HG03280 (cell line): ENCODE results near the gene DNAJC21.
"Not testable (repeated sequence)": the region's sequence is repeated elsewhere in the genome, so short reads cannot be mapped to it uniquely, and the experiment has no call there.

Source experiments
- ATAC-seq: cut with Tn5 transposase; IDR thresholded peaks from one replicate; pipeline ENCODE4 v1.9.1; 2021; ENCODE audit warnings: mild to moderate bottlenecking, moderate library complexity; ENCODE audit not compliant: unreplicated experiment

DNAJC21 gene

DNA sequence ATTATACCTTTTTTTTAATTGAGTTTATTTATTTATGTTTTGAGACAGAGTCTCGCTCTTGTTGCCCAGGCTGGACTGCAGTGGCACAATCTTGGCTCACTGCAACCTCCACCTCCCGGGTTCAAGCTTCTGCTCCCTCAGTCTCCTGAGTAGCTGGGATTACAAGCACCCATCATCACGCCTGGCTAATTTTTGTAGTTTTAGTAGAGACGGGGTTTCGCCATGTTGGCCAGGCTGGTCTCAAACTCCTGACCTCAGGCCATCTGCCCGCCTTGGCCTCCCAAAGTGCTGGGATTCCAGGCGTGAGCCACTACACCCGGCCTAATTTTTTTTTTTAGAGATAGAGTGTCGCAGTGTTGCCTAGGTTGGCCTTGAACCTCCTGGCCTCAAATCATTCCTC lies 6.1 kb upstream of the DNAJC21 start:
- ATAC-seq: not testable (repeated sequence)

DNA sequence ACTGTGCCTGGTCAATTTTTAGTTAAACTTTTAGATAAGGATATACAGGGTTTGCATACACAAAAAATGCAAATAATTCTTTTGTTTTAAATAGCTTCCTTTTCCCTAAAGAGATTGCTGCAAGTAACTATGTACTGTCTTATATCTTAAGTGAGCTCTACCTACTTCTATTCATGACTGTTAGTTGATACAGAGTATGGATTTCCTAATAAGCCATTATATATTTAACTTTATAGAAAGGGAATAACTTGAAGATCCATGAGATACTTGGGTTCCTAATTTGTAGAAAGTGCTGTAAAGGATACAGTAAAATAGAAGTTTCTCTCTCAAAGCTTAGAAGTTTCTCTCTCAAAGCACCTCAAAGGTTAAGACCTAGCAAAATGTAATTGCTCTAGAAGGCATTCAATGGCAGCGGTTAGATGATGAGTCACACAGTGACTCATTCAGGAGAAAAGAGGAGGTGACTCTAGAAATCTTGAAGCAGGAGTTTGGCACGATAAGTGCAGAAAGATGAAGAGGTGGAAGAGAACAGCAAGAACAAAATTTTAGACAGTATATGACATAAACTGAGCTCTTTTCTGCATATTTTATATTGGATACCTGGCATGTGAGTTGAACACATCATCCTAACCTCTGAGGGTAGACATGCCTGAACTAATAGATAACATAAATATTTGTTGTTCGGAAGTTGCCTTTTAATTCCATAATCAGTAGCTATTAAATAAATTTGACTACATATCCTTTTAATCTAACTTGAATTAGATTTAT lies 5.5 kb upstream of the DNAJC21 start:
- ATAC-seq: peak; percentile 53

- no peak for ATAC-seq
Observed at GRCh38 chr5:34924462-34924765, 4.9 kb upstream of the DNAJC21 start.

DNA sequence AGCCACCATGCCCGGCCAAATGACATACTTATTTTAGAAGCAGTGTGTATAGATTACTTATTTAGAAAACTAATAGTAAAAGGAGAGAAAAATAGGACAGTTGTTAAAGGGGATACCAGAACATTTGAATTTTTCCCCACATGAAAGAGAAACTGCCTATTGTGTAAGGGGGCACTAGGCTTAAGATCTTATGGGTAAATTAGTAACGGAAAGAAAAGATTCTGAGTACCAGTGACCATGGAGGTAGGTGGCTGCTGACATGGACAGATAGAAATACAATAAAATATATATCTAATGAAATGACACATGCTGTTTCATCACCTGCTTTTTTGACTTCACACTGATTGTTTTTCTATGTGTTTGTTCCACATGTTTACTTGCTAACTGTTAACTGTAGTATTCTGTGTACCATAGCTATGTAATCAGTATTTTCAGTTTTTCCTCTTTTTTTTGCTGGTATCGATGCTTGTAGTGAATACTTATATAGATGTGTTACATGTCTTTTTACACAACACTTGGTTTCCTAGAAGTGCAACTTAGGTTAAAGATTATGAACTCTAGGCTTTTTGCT lies 3.0 kb upstream of the DNAJC21 start:
- ATAC-seq: no peak

DNA sequence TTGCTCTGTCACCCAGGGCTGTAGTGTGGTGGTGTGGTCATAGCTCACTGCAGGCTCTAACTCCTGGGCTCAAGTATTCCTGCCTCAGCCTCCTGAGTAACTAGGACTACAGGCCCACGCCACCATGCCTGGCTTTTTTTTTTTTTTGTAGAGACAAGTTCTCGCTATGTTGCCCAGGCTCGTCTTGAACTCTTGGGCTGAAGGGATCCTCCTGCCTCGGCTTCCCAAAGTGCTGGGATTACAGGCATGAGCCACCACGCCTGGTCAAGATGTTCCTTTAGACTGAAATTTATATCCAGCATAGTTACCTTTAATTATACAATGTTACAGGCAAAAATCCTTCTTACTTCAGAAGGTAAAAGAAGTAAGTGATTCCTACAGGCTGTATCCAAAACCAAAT lies 1.6 kb upstream of the DNAJC21 start:
- ATAC-seq: no peak

GRCh38 chr5:34928267-34928666 lies 1.1 kb upstream of the DNAJC21 start:
- ATAC-seq: no peak

DNA sequence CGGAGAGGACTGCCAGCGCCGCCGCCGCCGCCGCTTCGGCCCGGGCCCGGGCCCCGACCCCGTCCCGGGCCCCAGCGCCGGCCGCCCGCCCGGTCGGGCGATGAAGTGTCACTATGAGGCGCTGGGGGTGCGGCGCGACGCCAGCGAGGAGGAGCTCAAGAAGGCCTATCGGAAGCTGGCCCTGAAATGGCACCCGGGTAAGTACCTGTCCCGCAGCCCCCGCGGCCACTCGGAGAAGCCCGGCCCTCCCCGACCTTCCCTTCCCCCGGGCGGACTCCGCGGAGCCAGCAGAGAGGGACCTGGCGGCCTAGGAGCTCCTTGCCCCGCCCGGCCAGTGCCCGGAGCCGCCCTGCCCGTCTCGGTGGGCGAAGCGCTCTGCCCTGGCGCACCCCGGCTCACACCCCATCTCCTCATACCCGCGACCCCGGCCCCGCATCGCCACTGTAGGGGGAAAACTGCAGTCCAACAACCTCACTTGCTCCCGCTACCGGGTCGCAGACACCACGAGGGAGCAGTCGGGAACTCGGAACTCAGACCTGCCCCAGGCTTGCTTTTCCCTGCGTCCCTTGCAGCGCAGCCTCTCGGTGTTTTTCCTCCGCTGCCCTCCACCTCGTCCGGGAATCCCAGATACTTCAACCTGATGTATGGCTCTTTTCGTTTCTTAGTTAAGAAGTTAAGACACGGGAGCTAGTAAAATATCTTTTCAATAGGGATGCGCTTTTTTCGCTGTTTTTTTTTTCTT lies 532 bp downstream of the DNAJC21 start:
- ATAC-seq: peak; percentile 78

- ATAC-seq: no peak
Observed at GRCh38 chr5:34930462-34930844, 1.1 kb downstream of the DNAJC21 start.

- ATAC-seq: no peak
Observed at GRCh38 chr5:34930870-34931269, 1.5 kb downstream of the DNAJC21 start.

DNA sequence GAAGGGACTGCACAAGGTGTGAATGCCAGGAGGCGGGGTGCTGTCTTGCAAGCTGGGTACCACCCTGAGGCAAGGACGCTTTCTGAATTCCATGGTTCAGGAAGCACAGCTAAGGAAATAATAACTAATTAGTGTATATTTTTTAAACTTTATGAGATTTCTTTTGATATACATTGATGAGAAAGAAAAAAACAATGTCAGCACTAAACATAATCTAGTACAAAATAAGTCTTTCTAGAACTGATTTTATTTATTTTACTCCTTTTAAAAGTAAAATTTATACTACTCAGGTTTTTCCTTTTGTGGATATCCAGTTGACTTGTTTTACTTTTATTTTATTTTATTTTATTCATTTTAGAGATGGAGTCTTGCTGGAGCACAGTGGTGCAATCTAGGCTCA lies 3.6 kb downstream of the DNAJC21 start:
- no peak for ATAC-seq

DNA sequence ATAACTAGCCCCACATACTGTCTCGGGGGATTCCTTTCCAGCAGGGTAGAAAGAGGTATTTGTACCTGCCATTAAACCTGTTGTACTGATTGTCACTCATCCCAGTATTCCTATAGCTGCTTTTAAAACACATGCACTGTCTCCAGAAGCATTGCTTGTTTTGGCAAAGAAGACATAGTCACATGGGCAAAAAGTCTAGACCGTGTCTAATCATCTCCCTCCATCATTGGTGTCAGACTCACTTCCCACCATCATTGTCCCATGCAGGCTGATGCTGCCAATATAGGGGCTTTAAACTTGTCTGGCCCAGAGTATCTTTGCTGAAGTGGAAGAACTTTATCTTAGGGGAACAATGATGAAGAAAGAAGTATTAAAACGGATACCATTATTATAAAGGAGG lies 12.6 kb downstream of the DNAJC21 start:
- ATAC-seq: no peak

DNA sequence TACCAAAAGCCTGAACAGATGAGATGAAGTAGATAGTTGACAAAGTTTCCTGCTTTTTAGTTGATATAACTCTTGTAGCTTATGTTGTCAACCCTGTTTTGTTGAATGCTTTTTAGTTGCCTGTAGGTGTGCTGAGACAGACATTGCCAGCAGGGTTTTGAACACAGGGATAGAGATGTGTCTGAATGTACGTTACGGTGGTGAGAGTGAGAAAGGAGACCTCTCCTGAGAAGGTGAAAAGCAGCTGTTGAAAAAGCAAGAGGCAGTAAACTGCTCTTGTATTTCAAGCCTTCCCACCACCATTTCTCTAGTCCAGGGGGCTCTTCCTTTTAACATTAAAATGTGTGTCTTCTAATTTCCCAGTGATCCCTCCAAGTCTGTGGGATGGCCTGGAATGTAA lies 14.7 kb downstream of the DNAJC21 start:
- ATAC-seq: no peak

GRCh38 chr5:34944460-34945047 lies 15.2 kb downstream of the DNAJC21 start:
- ATAC-seq: no peak

DNA sequence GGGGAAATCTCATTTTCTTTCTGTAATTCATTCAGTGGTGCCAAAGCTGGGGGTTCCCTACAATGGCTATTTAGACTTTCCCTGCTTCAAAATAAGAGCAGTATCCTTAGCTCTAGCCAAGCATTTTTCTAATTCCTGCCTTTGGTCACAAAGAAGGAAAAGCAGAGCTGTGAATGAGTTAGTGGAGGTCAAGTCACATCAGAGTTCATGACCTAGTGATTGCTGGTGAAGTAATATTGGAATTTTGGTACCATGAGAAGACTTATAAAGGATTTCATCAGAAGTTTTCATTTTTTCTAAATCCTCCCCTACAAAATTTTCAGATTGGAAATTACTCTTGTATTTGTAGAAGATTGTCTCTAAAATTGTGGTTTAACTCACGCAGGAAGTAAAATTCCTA lies 28.0 kb downstream of the DNAJC21 start:
- no peak for ATAC-seq

GRCh38 chr5:34957857-34958690 lies 28.7 kb downstream of the DNAJC21 start:
- no peak for ATAC-seq

DNA sequence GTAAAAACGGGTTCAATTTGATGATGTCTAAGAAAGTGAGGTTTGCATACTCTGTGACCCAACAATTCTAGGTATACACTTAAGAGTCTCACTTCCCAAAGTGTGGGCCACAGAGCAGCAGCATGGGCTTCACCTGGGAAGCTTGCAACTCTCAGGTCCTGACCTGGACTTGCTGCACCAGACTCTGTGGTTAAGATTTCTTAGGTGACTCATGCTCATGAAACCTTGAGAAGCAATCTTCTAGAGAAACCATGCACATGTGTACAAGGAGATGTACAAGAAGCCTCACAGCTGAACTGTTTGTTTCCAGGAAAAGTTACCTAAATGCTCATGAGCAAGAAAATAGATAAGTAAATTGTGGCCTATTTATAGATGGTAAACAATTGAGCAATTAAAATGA lies 30.0 kb downstream of the DNAJC21 start:
- ATAC-seq: peak; percentile 95

GRCh38 chr5:34967540-34967939 lies 38.2 kb downstream of the DNAJC21 start:
- ATAC-seq: no peak

DNA sequence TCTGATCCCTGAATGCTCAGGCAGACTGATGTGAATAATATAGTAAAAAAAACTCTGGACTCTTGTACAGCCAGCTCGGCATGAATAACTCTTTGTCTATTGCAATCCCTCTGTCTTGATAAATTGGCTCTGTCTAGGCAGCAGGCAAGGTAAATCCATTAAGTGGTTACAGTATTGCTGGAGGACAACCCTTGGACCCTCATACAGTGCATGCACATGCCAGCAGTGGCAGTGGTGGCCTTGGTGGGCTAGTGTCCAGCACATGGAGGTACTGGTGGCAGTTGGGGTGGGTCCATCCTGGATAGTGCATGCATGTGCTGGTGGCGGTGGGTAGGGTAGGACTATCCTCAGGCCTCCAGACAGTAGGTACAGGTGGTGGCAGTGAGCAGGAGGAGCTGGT lies 38.9 kb downstream of the DNAJC21 start:
- ATAC-seq: no peak

GRCh38 chr5:34970552-34970951 lies 41.2 kb downstream of the DNAJC21 start:
- ATAC-seq: no peak

GRCh38 chr5:34971655-34972054 lies 42.3 kb downstream of the DNAJC21 start:
- ATAC-seq: not testable (repeated sequence)

GRCh38 chr5:34976347-34976746 lies 47.0 kb downstream of the DNAJC21 start:
- ATAC-seq: no peak
